GM23248 (cell line): Measurements from ENCODE around the gene KNDC1.

Source experiments
- EZH2 ChIP-seq: fragments of 200-600 bp; sonication (generic); IDR thresholded peaks from 2 replicates; pipeline ENCODE4 v1.6.1; 2018; ENCODE audit warnings: antibody characterized with exemption, mild to moderate bottlenecking; ENCODE audit not compliant: insufficient read depth, poor library complexity, severe bottlenecking
- EZH2phosphoT487 ChIP-seq: fragments of 200-600 bp; sonication (generic); IDR thresholded peaks from 2 replicates; pipeline ENCODE4 v1.6.1; 2018; ENCODE audit warnings: antibody characterized with exemption, moderate library complexity, mild to moderate bottlenecking, low read depth; ENCODE audit not compliant: insufficient read depth

- TF ChIP-seq EZH2 (no peak), EZH2phosphoT487 (no peak)
Observed at GRCh38 chr10:133185916-133186315, 25.9 kb downstream of the KNDC1 start.
